Measurements from ENCODE around the gene PRKCB. TPM values are rescaled to one million over a fixed set of nuclear protein-coding genes. Genes with fewer than 3 reads are reported as not detected.

Gene PRKCB
- total RNA-seq, 1 donor from 2014 or later = 24.1 TPM

GRCh38 chr16:23917621-23918020, 81.8 kb downstream of the PRKCB start:
- intact Hi-C loops (cut with DNase I) = no loop called here
- ATAC-seq = no peak
- H3K4me3 ChIP-seq = no peak overlapping the region
- H3K4me1 ChIP-seq = no peaks in the 10 kb centered on the region
- no peak for TF ChIP-seq CTCF (IDR thresholded peaks at IDR 0.05)
- DNase-seq = no peak
- no peak overlapping the region for H3K27ac ChIP-seq
- H3K36me3 ChIP-seq = no peaks in the 10 kb centered on the region
- no peaks in the 10 kb centered on the region for H3K27me3 ChIP-seq (ENCODE audit: low read depth)
- H3K9me3 ChIP-seq = no peaks in the 10 kb centered on the region

- Histone ChIP-seq H3K27me3 (ENCODE audit: low read depth) (no peaks in the 10 kb centered on the region), H3K9me3 (no peaks in the 10 kb centered on the region), H3K4me3 (no peak overlapping the region), H3K27ac (no peak overlapping the region), H3K4me1 (no peaks in the 10 kb centered on the region), H3K36me3 (no peaks in the 10 kb centered on the region)
- no peak for TF ChIP-seq CTCF (IDR thresholded peaks at IDR 0.05)
- DNase-seq (no peak), ATAC-seq (no peak)
- intact Hi-C loops (cut with DNase I) = no loop called here
Measured at GRCh38 chr16:23920446-23920845, 84.7 kb downstream of the PRKCB start.

- Histone ChIP-seq H3K9me3 (no peaks in the 10 kb centered on the region), H3K27me3 (ENCODE audit: low read depth) (no peaks in the 10 kb centered on the region), H3K4me3 (no peak overlapping the region), H3K4me1 (no peaks in the 10 kb centered on the region), H3K36me3 (no peaks in the 10 kb centered on the region), H3K27ac (no peak overlapping the region)
- ATAC-seq (no peak), DNase-seq (no peak)
- intact Hi-C loops (cut with DNase I) = no loop called here
- TF ChIP-seq CTCF (IDR thresholded peaks at IDR 0.05) = no peak
Measured at GRCh38 chr16:23920899-23921298, 85.1 kb downstream of the PRKCB start.

GRCh38 chr16:23922406-23922805, 86.6 kb downstream of the PRKCB start:
- intact Hi-C loops (cut with DNase I) = no loop called here
- no peaks in the 10 kb centered on the region for H3K36me3 ChIP-seq
- DNase-seq = no peak
- H3K27ac ChIP-seq = no peak overlapping the region
- TF ChIP-seq CTCF (IDR thresholded peaks at IDR 0.05) = no peak
- H3K27me3 ChIP-seq (ENCODE audit: low read depth) = no peaks in the 10 kb centered on the region
- H3K4me1 ChIP-seq = no peaks in the 10 kb centered on the region
- no peak overlapping the region for H3K4me3 ChIP-seq
- no peaks in the 10 kb centered on the region for H3K9me3 ChIP-seq
- no peak for ATAC-seq

GRCh38 chr16:23924128-23924527, 88.3 kb downstream of the PRKCB start:
- no peak for TF ChIP-seq CTCF (IDR thresholded peaks at IDR 0.05)
- H3K4me1 ChIP-seq = no peaks in the 10 kb centered on the region
- no peak overlapping the region for H3K27ac ChIP-seq
- no peak for DNase-seq
- intact Hi-C loops (cut with DNase I) = no loop called here
- no peak overlapping the region for H3K4me3 ChIP-seq
- no peaks in the 10 kb centered on the region for H3K27me3 ChIP-seq (ENCODE audit: low read depth)
- H3K36me3 ChIP-seq = no peaks in the 10 kb centered on the region
- no peak for ATAC-seq
- H3K9me3 ChIP-seq = no peaks in the 10 kb centered on the region

- no peak overlapping the region for H3K27ac ChIP-seq
- no peak for TF ChIP-seq CTCF (IDR thresholded peaks at IDR 0.05)
- intact Hi-C loops (cut with DNase I) = no loop called here
- no peak overlapping the region for H3K4me3 ChIP-seq
- DNase-seq = no peak
- H3K4me1 ChIP-seq = no peaks in the 10 kb centered on the region
- no peaks in the 10 kb centered on the region for H3K9me3 ChIP-seq
- no peak for ATAC-seq
- no peaks in the 10 kb centered on the region for H3K27me3 ChIP-seq (ENCODE audit: low read depth)
- no peaks in the 10 kb centered on the region for H3K36me3 ChIP-seq
Measured at GRCh38 chr16:23927796-23928195, 92.0 kb downstream of the PRKCB start.
